HepG2 (cell line): ENCODE measurements around the gene ATP5MK. TPM values are rescaled to one million over a fixed set of nuclear protein-coding genes. Genes with fewer than 3 reads are reported as not detected.

Experiments
- AGO2 ChIP-seq: fragments of 200-400 bp; formaldehyde crosslinking; optimal IDR thresholded peaks from 2 replicates; pipeline ENCODE3; 2017; ENCODE audit warnings: mild to moderate bottlenecking, low read depth, low read length, moderate library complexity
- AHR ChIP-seq: IDR thresholded peaks from 2 replicates; pipeline ENCODE4 v1.6.1; 2018; ENCODE audit warnings: missing genetic modification reagents, missing compliant biosample characterization
- CBX5 ChIP-seq: sonication (generic); formaldehyde crosslinking; IDR thresholded peaks from 2 replicates; pipeline ENCODE4 v1.4.0; 2020; ENCODE audit warnings: missing genetic modification reagents, borderline replicate concordance
- CENPT ChIP-seq: sonication (generic); formaldehyde crosslinking; IDR thresholded peaks from 2 replicates; pipeline ENCODE4 v1.8.0; 2022; ENCODE audit warnings: low read depth, mild to moderate bottlenecking, moderate library complexity, missing genetic modification reagents
- DNMT1 ChIP-seq: sonication (generic); formaldehyde crosslinking; IDR thresholded peaks from 2 replicates; pipeline ENCODE4 v1.5.1; 2020; ENCODE audit warnings: mild to moderate bottlenecking, missing genetic modification reagents
- FOXA1 ChIP-seq, 2 experiments: fragments of 450-650 bp in 1 of 2; sonication (generic) in 1 of 2; formaldehyde crosslinking in 1 of 2; IDR thresholded peaks; 2 replicates each; pipeline versions ENCODE4 v1.4.0 to v1.6.1; 2016 to 2020; ENCODE audit warnings: missing genetic modification reagents in 1 of 2
- IKZF4 ChIP-seq: sonication (generic); formaldehyde crosslinking; IDR thresholded peaks from 2 replicates; pipeline ENCODE4 v1.5.1; 2020; ENCODE audit warnings: borderline replicate concordance, mild to moderate bottlenecking, low read depth, missing genetic modification reagents; ENCODE audit errors: not compliant biosample characterization
- MAFG ChIP-seq: sonication (generic); formaldehyde crosslinking; IDR thresholded peaks from 2 replicates; pipeline ENCODE4 v1.5.1; 2020; ENCODE audit warnings: mild to moderate bottlenecking, missing genetic modification reagents
- MIXL1 ChIP-seq: IDR thresholded peaks from 2 replicates; pipeline ENCODE4 v1.6.1; 2016
- RCOR2 ChIP-seq: IDR thresholded peaks from 2 replicates; pipeline ENCODE4 v1.6.1; 2016; ENCODE audit warnings: missing biosample characterization, missing genetic modification reagents
- RFXANK ChIP-seq: IDR thresholded peaks from 2 replicates; pipeline ENCODE4 v1.6.1; 2016
- SPEN ChIP-seq: sonication (generic); formaldehyde crosslinking; IDR thresholded peaks from 2 replicates; pipeline ENCODE4 v1.5.1; 2020; ENCODE audit warnings: low read depth, mild to moderate bottlenecking, missing genetic modification reagents
- ZFP36L1 ChIP-seq: sonication (generic); formaldehyde crosslinking; IDR thresholded peaks from 2 replicates; pipeline ENCODE4 v1.8.0; 2022; ENCODE audit warnings: mild to moderate bottlenecking, missing genetic modification reagents, moderate library complexity
- ZNF543 ChIP-seq: sonication (generic); formaldehyde crosslinking; IDR thresholded peaks from 2 replicates; pipeline ENCODE4 v1.4.0; 2020; ENCODE audit warnings: mild to moderate bottlenecking, missing genetic modification reagents
- ZSCAN9 ChIP-seq: IDR thresholded peaks from 2 replicates; pipeline ENCODE4 v1.6.1; 2016; ENCODE audit warnings: borderline replicate concordance
- polyA plus RNA-seq, 8 experiments: library from polyadenylated mRNA; depleted of rRNA in 3 of 8; stranded (reverse) in 7 of 8; unstranded in 1 of 8; fragments of >200 nt; fragmentation: Illumina TruSeq in 4 of 8; extraction: Trizol in 4 of 8; gene quantifications; 2 replicates each; pipeline versions ENCODE4 v1.2.1 to v1.2.3, GENCODE V29; 2011 to 2016; ENCODE audit warnings: low read depth in 4 of 8, missing spikeins in 1 of 8, mixed read lengths in 1 of 8; ENCODE audit not compliant: insufficient read depth in 1 of 8
- total RNA-seq, 5 experiments: library from RNA; depleted of rRNA; stranded (reverse); fragments of >200 nt; fragmentation: Illumina TruSeq; extraction: Trizol; gene quantifications; 2 replicates each; pipeline ENCODE4 v1.2.3, GENCODE V29; 2016; ENCODE audit warnings: low read depth in 1 of 5
- TF ChIP-seq, protein P1 (sequence below): sonication (generic); formaldehyde crosslinking; IDR thresholded peaks from 2 replicates; pipeline ENCODE4 v1.5.0; 2020; ENCODE audit warnings: missing genetic modification reagents, mild to moderate bottlenecking, borderline replicate concordance
- TF ChIP-seq, protein P2 (sequence below): sonication (generic); formaldehyde crosslinking; IDR thresholded peaks from 2 replicates; pipeline ENCODE4 v1.4.0; 2020; ENCODE audit warnings: missing genetic modification reagents
- TF ChIP-seq, protein P3 (sequence below): sonication (generic); formaldehyde crosslinking; IDR thresholded peaks from 2 replicates; pipeline ENCODE4 v1.4.0; 2020; ENCODE audit warnings: missing genetic modification reagents
- TF ChIP-seq, protein P4 (sequence below), 2 experiments: sonication (generic) in 1 of 2; formaldehyde crosslinking in 1 of 2; IDR thresholded peaks; 2 replicates each; pipeline versions ENCODE4 v1.6.1 to v1.9.0; 2014 to 2022; ENCODE audit warnings: antibody characterized with exemption in 1 of 2, borderline replicate concordance in 1 of 2, inconsistent platforms in 1 of 2, low read depth in 1 of 2, missing genetic modification reagents in 1 of 2

The ATP5MK gene
- total and polyA plus RNA-seq, 2 of the 13 experiments (the other 11 are each of a cell fraction or from before 2014, with no cell fraction given), result 312 to 517 TPM

DNA sequence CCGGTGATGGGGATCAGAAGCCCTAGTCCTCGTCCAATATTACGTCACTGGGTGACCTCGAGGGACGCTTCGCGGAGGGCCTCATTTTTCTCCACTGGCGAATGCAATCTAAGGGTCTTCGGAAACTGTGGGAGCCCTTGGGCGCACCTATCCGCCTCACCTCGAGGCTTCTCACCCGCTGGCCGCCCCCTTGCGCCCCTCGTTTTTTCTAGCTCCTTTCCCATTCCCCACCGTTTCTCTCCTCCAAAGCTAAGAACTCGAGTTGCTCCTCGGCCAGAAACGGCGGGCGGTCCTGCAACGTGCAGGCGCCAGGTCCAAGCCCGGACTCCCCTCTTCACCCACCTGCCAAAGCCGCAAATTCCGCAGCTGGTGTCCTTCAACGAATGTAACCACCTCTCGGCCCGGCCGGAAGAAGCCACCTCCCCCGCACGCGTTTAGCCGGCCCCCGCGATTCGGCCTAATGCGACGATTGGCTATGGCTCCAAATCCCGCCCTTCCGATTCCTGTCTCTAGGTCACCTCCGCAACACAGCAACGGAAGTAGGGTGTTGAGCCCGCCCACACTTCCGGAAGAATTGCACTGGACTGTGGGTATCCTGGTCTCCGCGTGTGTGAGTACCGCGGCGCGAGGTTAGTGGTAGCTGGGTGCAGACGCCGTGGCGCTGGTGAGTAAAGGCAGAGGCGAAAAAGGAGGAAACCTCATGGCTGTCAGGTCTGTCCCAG is at the start of gene ATP5MK, which contains the start of gene PDCD11 (continued):
- TF ChIP-seq RCOR2 (CRISPR knock-in tag) (no peak), DNMT1 (CRISPR knock-in tag) (0 out of 2 replicates have a peak, but pooled peaks have one; percentile 73), FOXA1 (IDR thresholded peaks at IDR 0.05) (no peak), FOXA1 (CRISPR knock-in tag; IDR thresholded peaks at IDR 0.05) (no peak), SPEN (CRISPR knock-in tag) (peak; percentile 90), IKZF4 (CRISPR knock-in tag) (peak; percentile 33), MAFG (CRISPR knock-in tag) (no peak), MIXL1 (peak; percentile 37; the same call in 1 of the 2 replicates), CENPT (CRISPR knock-in tag) (no peak), AGO2 (peak; percentile 47), ZNF543 (CRISPR knock-in tag) (no peak), AHR (CRISPR knock-in tag) (no peak; the same call in 1 of the 2 replicates), ZFP36L1 (no peak), ZSCAN9 (CRISPR knock-in tag) (peak; percentile 90), CBX5 (peak; percentile 69; the same call in 1 of the 2 replicates), RFXANK (CRISPR knock-in tag) (no peak)
- TF ChIP-seq, protein P1, sequence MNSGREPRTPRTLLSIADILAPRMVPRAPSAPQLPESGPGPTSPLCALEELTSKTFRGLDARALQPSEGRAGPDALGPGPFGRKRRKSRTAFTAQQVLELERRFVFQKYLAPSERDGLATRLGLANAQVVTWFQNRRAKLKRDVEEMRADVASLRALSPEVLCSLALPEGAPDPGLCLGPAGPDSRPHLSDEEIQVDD, result no peak
- TF ChIP-seq, protein P2, sequence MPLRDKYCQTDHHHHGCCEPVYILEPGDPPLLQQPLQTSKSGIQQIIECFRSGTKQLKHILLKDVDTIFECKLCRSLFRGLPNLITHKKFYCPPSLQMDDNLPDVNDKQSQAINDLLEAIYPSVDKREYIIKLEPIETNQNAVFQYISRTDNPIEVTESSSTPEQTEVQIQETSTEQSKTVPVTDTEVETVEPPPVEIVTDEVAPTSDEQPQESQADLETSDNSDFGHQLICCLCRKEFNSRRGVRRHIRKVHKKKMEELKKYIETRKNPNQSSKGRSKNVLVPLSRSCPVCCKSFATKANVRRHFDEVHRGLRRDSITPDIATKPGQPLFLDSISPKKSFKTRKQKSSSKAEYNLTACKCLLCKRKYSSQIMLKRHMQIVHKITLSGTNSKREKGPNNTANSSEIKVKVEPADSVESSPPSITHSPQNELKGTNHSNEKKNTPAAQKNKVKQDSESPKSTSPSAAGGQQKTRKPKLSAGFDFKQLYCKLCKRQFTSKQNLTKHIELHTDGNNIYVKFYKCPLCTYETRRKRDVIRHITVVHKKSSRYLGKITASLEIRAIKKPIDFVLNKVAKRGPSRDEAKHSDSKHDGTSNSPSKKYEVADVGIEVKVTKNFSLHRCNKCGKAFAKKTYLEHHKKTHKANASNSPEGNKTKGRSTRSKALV, result peak; percentile 73; the same call in 1 of the 2 replicates
- TF ChIP-seq, protein P3, sequence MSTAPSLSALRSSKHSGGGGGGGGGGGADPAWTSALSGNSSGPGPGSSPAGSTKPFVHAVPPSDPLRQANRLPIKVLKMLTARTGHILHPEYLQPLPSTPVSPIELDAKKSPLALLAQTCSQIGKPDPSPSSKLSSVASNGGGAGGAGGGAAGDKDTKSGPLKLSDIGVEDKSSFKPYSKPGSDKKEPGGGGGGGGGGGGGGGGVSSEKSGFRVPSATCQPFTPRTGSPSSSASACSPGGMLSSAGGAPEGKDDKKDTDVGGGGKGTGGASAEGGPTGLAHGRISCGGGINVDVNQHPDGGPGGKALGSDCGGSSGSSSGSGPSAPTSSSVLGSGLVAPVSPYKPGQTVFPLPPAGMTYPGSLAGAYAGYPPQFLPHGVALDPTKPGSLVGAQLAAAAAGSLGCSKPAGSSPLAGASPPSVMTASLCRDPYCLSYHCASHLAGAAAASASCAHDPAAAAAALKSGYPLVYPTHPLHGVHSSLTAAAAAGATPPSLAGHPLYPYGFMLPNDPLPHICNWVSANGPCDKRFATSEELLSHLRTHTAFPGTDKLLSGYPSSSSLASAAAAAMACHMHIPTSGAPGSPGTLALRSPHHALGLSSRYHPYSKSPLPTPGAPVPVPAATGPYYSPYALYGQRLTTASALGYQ (CRISPR knock-in tag), result 0 out of 2 replicates have a peak, but pooled peaks have one; percentile 66
- TF ChIP-seq, protein P4, sequence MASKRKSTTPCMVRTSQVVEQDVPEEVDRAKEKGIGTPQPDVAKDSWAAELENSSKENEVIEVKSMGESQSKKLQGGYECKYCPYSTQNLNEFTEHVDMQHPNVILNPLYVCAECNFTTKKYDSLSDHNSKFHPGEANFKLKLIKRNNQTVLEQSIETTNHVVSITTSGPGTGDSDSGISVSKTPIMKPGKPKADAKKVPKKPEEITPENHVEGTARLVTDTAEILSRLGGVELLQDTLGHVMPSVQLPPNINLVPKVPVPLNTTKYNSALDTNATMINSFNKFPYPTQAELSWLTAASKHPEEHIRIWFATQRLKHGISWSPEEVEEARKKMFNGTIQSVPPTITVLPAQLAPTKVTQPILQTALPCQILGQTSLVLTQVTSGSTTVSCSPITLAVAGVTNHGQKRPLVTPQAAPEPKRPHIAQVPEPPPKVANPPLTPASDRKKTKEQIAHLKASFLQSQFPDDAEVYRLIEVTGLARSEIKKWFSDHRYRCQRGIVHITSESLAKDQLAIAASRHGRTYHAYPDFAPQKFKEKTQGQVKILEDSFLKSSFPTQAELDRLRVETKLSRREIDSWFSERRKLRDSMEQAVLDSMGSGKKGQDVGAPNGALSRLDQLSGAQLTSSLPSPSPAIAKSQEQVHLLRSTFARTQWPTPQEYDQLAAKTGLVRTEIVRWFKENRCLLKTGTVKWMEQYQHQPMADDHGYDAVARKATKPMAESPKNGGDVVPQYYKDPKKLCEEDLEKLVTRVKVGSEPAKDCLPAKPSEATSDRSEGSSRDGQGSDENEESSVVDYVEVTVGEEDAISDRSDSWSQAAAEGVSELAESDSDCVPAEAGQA (IDR thresholded peaks at IDR 0.05; ENCODE audit: low read depth), result peak; percentile 58; the same call in 1 of the 2 replicates
- TF ChIP-seq, protein P4 (CRISPR knock-in tag; IDR thresholded peaks at IDR 0.05; ENCODE audit: borderline replicate concordance), result no peak
